IPS-NIHi7 (cell line): ENCODE data around the gene HOXB4.

Experiments used
- DNase-seq: peaks from one replicate; pipeline ENCODE4 v3.0.0; 2012; ENCODE audit warnings: mixed read lengths; ENCODE audit errors: extremely low spot score

The HOXB4 gene

GRCh38 chr17:48589831-48590606 lies 11.9 kb upstream of the HOXB4 start, which contains the start of gene HOXB3:
TSS of gene HOXB3 (minus strand) at chr17:48590241. CDS start at chr17:48552474, 37,767 bp downstream.
- DNase-seq: no peak

GRCh38 chr17:48589060-48589830 lies 11.1 kb upstream of the HOXB4 start:
- no peak for DNase-seq

GRCh38 chr17:48588528-48588927 lies 10.4 kb upstream of the HOXB4 start:
- no peak for DNase-seq

- no peak for DNase-seq
These were observed 9.9 kb upstream of the HOXB4 start for GRCh38 chr17:48588074-48588415.

GRCh38 chr17:48587276-48588073 lies 9.3 kb upstream of the HOXB4 start:
- no peak for DNase-seq

- DNase-seq: no peak
These were observed 8.5 kb upstream of the HOXB4 start for GRCh38 chr17:48586355-48587258.

- DNase-seq: no peak
These were observed 6.1 kb upstream of the HOXB4 start for GRCh38 chr17:48584223-48584741.

GRCh38 chr17:48583708-48584222 lies 5.6 kb upstream of the HOXB4 start:
- no peak for DNase-seq

- DNase-seq: no peak
These were observed 4.6 kb upstream of the HOXB4 start for GRCh38 chr17:48582750-48583069.

GRCh38 chr17:48579760-48580554 lies 1.8 kb upstream of the HOXB4 start:
- DNase-seq: no peak

- DNase-seq: no peak
These were observed 1.3 kb upstream of the HOXB4 start for GRCh38 chr17:48579471-48579759.

GRCh38 chr17:48578616-48579470 lies 693 bp upstream of the HOXB4 start:
- no peak for DNase-seq

- DNase-seq: no peak
These were observed 712 bp downstream of the HOXB4 start for GRCh38 chr17:48577330-48577945.

GRCh38 chr17:48576479-48577309 lies 1.5 kb downstream of the HOXB4 start:
- no peak for DNase-seq

- DNase-seq: no peak
These were observed 2.3 kb downstream of the HOXB4 start for GRCh38 chr17:48575673-48576478.

- no peak for DNase-seq
These were observed 3.0 kb downstream of the HOXB4 start for GRCh38 chr17:48575066-48575582.

- no peak for DNase-seq
These were observed 3.6 kb downstream of the HOXB4 start for GRCh38 chr17:48574505-48575065.
